Adrenal gland (tissue), 12 donors: ENCODE results near the gene AKAP13. TPM values are rescaled to one million over a fixed set of nuclear protein-coding genes. Genes with fewer than 3 reads are reported as not detected.

Experiments used
- DNase-seq, 7 donors: peaks; one replicate each; pipeline ENCODE4 v3.0.0-alpha.2; 2019 to 2020
- H3K27ac ChIP-seq, 5 donors: fragments of 200-600 bp; sonication (generic) in 4 of 5; 1 replicate in 3 of 5; 2 replicates in 2 of 5; pipeline versions ENCODE4 v1.5.1 to v1.8.0; 2016 to 2020; ENCODE audit warnings: mild to moderate bottlenecking in 1 of 5
- H3K27me3 ChIP-seq: fragments of 200-600 bp; 2 replicates; pipeline ENCODE4 v1.8.0; 2021
- H3K36me3 ChIP-seq, 2 donors: fragments of 200-600 bp; replicated peaks in 1 of 2; 1 replicate in 1 of 2; 2 replicates in 1 of 2; pipeline versions ENCODE4 v1.5.1 to v1.8.0; 2018 to 2022
- H3K4me1 ChIP-seq, 2 donors: fragments of 200-600 bp; replicated peaks in 1 of 2; 1 replicate in 1 of 2; 2 replicates in 1 of 2; pipeline versions ENCODE4 v1.5.1 to v1.8.0; 2018 to 2021
- H3K4me3 ChIP-seq, 4 donors: fragments of 200-600 bp; sonication (generic) in 3 of 4; one replicate each; pipeline ENCODE4 v1.5.1; 2016 to 2018
- H3K9me3 ChIP-seq, 3 donors: fragments of 200-600 bp; sonication (generic) in 1 of 3; replicated peaks in 1 of 3; 1 replicate in 2 of 3; 2 replicates in 1 of 3; pipeline versions ENCODE4 v1.5.1 to v1.8.0; 2016 to 2021
- CTCF ChIP-seq, 6 experiments: fragments of 450-650 bp in 4 of 6; fragments of 200-600 bp in 2 of 6; sonication (generic) in 1 of 6; IDR thresholded peaks; 1 replicate in 5 of 6; 2 replicates in 1 of 6; pipeline versions ENCODE4 v1.5.1 to v1.8.0; 2016 to 2021; ENCODE audit warnings: antibody characterized with exemption in 6 of 6, mild to moderate bottlenecking in 2 of 6, moderate library complexity in 1 of 6
- POLR2A ChIP-seq, 2 donors: fragments of 450-650 bp; IDR thresholded peaks; one replicate each; pipeline ENCODE4 v1.6.1; 2017; ENCODE audit warnings: antibody characterized with exemption in 2 of 2, mild to moderate bottlenecking in 2 of 2, moderate library complexity in 1 of 2
- WGBS, 4 donors: extraction: QIAGEN DNeasy Blood & Tissue Kit in 2 of 4; methylation state at CpG; one replicate each; pipeline versions ENCODE4 v1.1.5 to v1.1.7; 2013 to 2017; 5-methylcytosine and 5-hydroxymethylcytosine counted together
- intact Hi-C, 2 donors: fragments of 100-400 bp; cut with DNase I; formaldehyde crosslinking; loops; one replicate each; pipeline versions ENCODE4 v1.14.1 to v1.15.0; 2022 to 2023
- polyA plus RNA-seq, 3 donors: library from polyadenylated mRNA; stranded (reverse); fragments of 200-250 nt in 2 of 3; fragments of 350-450 nt in 1 of 3; fragmentation: Illumina TruSeq in 1 of 3; extraction: RNeasy Lipid Tissue Mini Kit (QIAGEN cat#74804) in 1 of 3; gene quantifications; one replicate each; pipeline ENCODE4 v1.2.3, GENCODE V29; 2013 to 2014
- total RNA-seq, 9 donors: library from RNA; depleted of rRNA in 4 of 9; stranded (reverse); fragments of >200 nt in 4 of 9; fragments of 120-200 nt in 1 of 9; fragmentation: NEBNext Ultra II Directional in 1 of 9; extraction: Animal tissue kit (Norgen Biotek cat#: 25700) in 1 of 9; gene quantifications; one replicate each; pipeline versions ENCODE4 v1.1.0 to v1.2.4, GENCODE V29; 2013 to 2023
- donor health status: healthy with polysubstance abuse.
- donor health status: Bipolar disorder and iron deficiency.
- donor health status: DM: yes; HTN: yes; CAD: no.
- donor health status: DM: no; HTN: no; CAD: no.
- donor health status: DM: no; HTN: no; CAD: no.
- donor health status: DM: yes; HTN: yes; CAD: no.

Gene AKAP13
- total and polyA plus RNA-seq, 12 donors, result 42.7 to 144 (median 89.2) TPM

DNA sequence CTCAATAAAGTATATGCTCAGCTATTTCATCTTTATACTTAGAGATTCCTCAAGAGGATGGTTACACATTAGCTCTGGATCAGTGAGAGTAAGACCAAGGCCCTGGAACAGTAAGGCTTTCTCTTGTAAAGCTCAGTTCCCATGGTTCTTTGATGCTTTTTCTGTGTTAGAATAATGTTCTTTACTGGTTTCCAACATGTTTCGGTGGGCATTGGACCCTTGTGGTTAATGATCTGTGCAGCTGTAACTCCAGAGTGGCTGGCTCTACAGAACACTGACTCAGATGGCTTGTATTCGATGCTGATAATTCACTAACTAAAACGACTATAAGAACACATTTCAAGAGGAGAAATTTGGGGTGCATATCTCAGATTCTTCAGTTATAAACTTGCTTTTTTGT, 114.7 kb downstream of the AKAP13 start:
- no peak overlapping the region for H3K27ac ChIP-seq
- no peak for DNase-seq
- no peaks in the 10 kb centered on the region for H3K27me3 ChIP-seq
- intact Hi-C loops, result no loop called here
- no peaks in the 10 kb centered on the region for H3K36me3 ChIP-seq
- no peaks in the 10 kb centered on the region for H3K9me3 ChIP-seq
- H3K4me1 ChIP-seq, result peaks cover 0 to 36% of the 10 kb centered on the region in 2 donors
- no peak for TF ChIP-seq CTCF (IDR thresholded peaks at IDR 0.05)
- no peak for TF ChIP-seq POLR2A (IDR thresholded peaks at IDR 0.05)
- no peak overlapping the region for H3K4me3 ChIP-seq
- 78 to 86% (median 83%) methylated on average over 3 of the region's 3 CpGs for WGBS, 4 donors

GRCh38 chr15:85495544-85495943, 115.1 kb downstream of the AKAP13 start:
- H3K4me1 ChIP-seq, result peaks cover 0 to 40% of the 10 kb centered on the region in 2 donors
- H3K36me3 ChIP-seq, result no peaks in the 10 kb centered on the region
- no peak overlapping the region for H3K4me3 ChIP-seq
- TF ChIP-seq CTCF (IDR thresholded peaks at IDR 0.05) (no peak), POLR2A (IDR thresholded peaks at IDR 0.05) (no peak)
- H3K9me3 ChIP-seq, result no peaks in the 10 kb centered on the region
- WGBS, 4 donors, result 79 to 91% (median 90%) methylated on average over 2 of the region's 2 CpGs
- intact Hi-C loops, result no loop called here
- no peak overlapping the region for H3K27ac ChIP-seq
- H3K27me3 ChIP-seq, result no peaks in the 10 kb centered on the region
- no peak for DNase-seq

GRCh38 chr15:85496151-85496550, 115.7 kb downstream of the AKAP13 start:
- no peak for TF ChIP-seq CTCF (IDR thresholded peaks at IDR 0.05)
- TF ChIP-seq POLR2A (IDR thresholded peaks at IDR 0.05), result no peak
- Histone ChIP-seq H3K9me3 (no peaks in the 10 kb centered on the region), H3K4me1 (peaks cover 0 to 40% of the 10 kb centered on the region in 2 donors), H3K4me3 (no peak overlapping the region), H3K27ac (no peak overlapping the region), H3K36me3 (no peaks in the 10 kb centered on the region), H3K27me3 (no peaks in the 10 kb centered on the region)
- intact Hi-C loops, result no loop called here
- no peak for DNase-seq
- WGBS, 4 donors, result 80 to 90% (median 82%) methylated on average over 8 of the region's 8 CpGs

- Histone ChIP-seq H3K27me3 (no peaks in the 10 kb centered on the region), H3K36me3 (no peaks in the 10 kb centered on the region), H3K27ac (no peak overlapping the region), H3K4me1 (peaks cover 0 to 40% of the 10 kb centered on the region in 2 donors), H3K4me3 (no peak overlapping the region), H3K9me3 (no peaks in the 10 kb centered on the region)
- intact Hi-C loops, result no loop called here
- WGBS, 4 donors, result 55 to 75% (median 72%) methylated on average over 2 of the region's 2 CpGs
- TF ChIP-seq CTCF (IDR thresholded peaks at IDR 0.05), result no peak
- TF ChIP-seq POLR2A (IDR thresholded peaks at IDR 0.05), result no peak
- no peak for DNase-seq
These were observed 116.3 kb downstream of the AKAP13 start for GRCh38 chr15:85496551-85497171.
